ENCODE measurements around the gene TBX3. TPM values are rescaled to one million over a fixed set of nuclear protein-coding genes. Genes with fewer than 3 reads are reported as not detected.

TBX3 gene
- total RNA-seq, 1 donor from 2014 or later = 0.96 TPM

DNA sequence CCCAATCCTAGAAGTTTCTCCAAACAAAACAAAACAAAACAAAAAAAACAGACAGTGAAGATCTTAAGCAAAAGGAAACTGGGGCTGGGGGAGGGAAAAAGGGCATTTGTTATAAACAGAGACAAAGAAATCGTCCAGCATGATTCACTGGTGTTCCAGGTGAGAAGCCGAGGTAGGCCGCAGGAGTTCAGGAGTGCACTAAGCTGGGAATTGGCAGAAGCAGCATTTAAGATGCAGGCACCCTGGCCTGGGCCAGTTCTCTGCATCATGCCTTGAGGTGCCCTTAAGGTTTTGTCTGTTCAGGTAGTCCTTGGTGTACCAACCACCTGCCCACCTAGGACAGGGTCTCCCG lies 11.2 kb downstream of the TBX3 start:
- no peak for DNase-seq (ENCODE audit: low read depth, low spot score)
- TF ChIP-seq, protein P1, sequence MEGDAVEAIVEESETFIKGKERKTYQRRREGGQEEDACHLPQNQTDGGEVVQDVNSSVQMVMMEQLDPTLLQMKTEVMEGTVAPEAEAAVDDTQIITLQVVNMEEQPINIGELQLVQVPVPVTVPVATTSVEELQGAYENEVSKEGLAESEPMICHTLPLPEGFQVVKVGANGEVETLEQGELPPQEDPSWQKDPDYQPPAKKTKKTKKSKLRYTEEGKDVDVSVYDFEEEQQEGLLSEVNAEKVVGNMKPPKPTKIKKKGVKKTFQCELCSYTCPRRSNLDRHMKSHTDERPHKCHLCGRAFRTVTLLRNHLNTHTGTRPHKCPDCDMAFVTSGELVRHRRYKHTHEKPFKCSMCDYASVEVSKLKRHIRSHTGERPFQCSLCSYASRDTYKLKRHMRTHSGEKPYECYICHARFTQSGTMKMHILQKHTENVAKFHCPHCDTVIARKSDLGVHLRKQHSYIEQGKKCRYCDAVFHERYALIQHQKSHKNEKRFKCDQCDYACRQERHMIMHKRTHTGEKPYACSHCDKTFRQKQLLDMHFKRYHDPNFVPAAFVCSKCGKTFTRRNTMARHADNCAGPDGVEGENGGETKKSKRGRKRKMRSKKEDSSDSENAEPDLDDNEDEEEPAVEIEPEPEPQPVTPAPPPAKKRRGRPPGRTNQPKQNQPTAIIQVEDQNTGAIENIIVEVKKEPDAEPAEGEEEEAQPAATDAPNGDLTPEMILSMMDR (conservative IDR thresholded peaks at IDR 0.05) = no peak
- H3K36me3 Mint-ChIP-seq (ENCODE audit: low read depth) = peaks cover 3% of the 10 kb centered on the region
- peaks cover 18% of the 10 kb centered on the region for H3K4me1 Mint-ChIP-seq
- peak overlapping the region; percentile 41 for H3K4me3 Mint-ChIP-seq
- peaks cover 98% of the 10 kb centered on the region for H3K27me3 Mint-ChIP-seq (ENCODE audit: low read depth)
- H3K9me3 Mint-ChIP-seq = no peaks in the 10 kb centered on the region
- no peak overlapping the region for H3K27ac Mint-ChIP-seq (ENCODE audit: unreplicated experiment)

DNA sequence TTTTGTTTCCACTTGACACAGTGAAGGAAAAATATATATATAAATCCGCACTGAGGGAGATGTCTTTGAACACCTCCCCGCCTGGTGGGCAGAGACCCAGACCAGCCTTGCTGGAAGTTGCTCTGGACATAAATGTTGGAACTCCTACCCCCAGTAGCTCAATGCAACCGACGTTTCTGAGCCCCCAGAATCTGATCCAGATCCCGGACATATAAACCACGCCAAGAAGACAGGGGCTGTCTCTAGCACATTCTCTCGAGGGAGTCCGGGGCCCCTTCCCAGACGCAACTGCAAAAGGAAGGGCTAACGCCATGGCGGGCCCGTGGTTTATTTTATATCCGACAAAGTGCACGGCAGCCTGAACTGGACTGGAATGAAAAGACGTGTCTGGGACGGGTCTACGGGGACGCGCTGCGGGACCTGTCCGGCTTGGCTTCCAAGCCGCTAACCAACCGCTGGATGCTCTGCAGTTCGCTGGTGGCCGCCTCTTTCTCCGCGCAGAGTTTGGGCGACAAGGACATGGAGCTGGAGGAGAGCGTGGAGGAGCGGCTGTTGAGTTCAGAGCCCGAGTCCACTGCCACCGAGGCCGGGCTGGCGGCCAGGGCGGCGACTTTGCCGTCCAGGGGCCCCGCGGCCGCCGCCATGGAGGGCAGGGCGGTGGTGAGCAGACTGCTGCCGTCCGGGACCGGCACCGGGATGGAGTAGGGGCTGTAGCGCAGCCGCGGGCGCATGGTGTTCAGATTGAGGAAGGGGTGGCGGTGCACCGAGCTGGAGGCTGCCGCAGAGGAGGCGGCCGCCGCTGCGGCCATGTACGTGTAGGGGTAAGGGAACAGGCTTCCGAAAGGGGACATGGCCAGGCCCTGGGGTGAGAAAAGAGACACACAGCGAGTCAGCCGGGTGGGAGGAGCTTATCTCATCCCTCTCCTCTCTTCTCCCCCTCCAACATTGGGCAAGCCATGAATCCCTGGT lies 12.2 kb downstream of the TBX3 start:
- H3K27me3 Mint-ChIP-seq (ENCODE audit: low read depth) = peaks cover 98% of the 10 kb centered on the region
- no peak overlapping the region for H3K27ac Mint-ChIP-seq (ENCODE audit: unreplicated experiment)
- TF ChIP-seq, protein P1 (conservative IDR thresholded peaks at IDR 0.05) = no peak
- H3K36me3 Mint-ChIP-seq (ENCODE audit: low read depth) = peaks cover 3% of the 10 kb centered on the region
- peak overlapping the region; percentile 56 for H3K4me3 Mint-ChIP-seq
- peaks cover 28% of the 10 kb centered on the region for H3K4me1 Mint-ChIP-seq
- no peak for DNase-seq (ENCODE audit: low read depth, low spot score)
- H3K9me3 Mint-ChIP-seq = no peaks in the 10 kb centered on the region

DNA sequence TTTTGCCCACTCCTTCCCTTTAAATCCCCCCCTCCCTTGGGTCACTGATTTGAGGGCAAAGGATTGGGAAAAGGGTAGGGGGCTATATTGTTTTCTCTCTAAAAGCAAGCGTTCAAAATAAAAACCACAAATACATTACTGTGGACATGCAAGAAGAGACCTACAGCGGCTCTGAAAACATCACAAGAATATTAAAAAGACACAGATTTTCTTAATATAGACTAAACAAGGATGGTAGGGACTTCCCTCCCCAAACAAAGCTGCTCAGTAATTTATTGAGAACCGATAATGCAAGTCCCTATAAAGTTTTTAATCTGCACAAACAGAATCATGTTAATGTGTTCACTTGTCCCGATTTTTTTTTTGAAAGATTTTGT lies 12.9 kb downstream of the TBX3 start:
- H3K36me3 Mint-ChIP-seq (ENCODE audit: low read depth) = peaks cover 3% of the 10 kb centered on the region
- H3K27me3 Mint-ChIP-seq (ENCODE audit: low read depth) = peaks cover 97% of the 10 kb centered on the region
- peaks cover 31% of the 10 kb centered on the region for H3K4me1 Mint-ChIP-seq
- DNase-seq (ENCODE audit: low read depth, low spot score) = no peak
- H3K27ac Mint-ChIP-seq (ENCODE audit: unreplicated experiment) = no peak overlapping the region
- no peak overlapping the region for H3K4me3 Mint-ChIP-seq
- TF ChIP-seq, protein P1 (conservative IDR thresholded peaks at IDR 0.05) = no peak
- no peaks in the 10 kb centered on the region for H3K9me3 Mint-ChIP-seq

DNA sequence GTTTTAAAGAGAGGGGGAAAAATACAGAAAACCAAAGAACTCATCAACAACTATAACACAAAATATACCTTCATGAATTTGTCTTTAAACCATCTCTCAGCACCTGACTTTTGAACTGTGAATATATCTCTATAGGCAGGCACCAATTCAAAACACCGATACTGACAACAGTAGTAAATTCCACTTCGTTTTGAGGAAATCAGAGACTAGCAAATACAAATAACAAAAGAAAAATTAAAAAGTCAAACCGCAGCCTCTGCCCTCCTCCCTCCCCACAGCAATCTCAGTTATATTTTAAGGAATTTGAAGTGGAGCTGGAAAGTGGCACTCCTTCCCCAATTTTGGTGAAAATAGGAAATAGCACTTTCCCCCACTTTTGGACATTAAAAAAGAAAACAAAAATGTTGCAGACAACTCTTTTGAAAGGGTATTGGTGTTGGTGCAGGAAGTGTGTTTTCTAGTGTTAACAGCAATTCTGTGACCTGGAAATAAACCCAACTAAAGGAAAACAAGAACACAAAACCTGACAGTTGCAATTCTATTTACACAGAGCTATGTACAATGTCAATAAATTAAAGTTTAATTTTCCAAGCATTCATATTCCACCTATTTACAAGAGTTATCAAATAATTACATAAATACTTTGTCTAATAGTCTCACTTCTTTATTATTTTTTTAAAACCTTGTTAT lies 13.5 kb downstream of the TBX3 start:
- H3K4me1 Mint-ChIP-seq = peaks cover 31% of the 10 kb centered on the region
- H3K27me3 Mint-ChIP-seq (ENCODE audit: low read depth) = peaks cover 97% of the 10 kb centered on the region
- DNase-seq (ENCODE audit: low read depth, low spot score) = no peak
- H3K27ac Mint-ChIP-seq (ENCODE audit: unreplicated experiment) = no peak overlapping the region
- H3K36me3 Mint-ChIP-seq (ENCODE audit: low read depth) = peaks cover 3% of the 10 kb centered on the region
- H3K4me3 Mint-ChIP-seq = peak overlapping the region; percentile 32
- TF ChIP-seq, protein P1 (conservative IDR thresholded peaks at IDR 0.05) = no peak
- H3K9me3 Mint-ChIP-seq = no peaks in the 10 kb centered on the region

DNA sequence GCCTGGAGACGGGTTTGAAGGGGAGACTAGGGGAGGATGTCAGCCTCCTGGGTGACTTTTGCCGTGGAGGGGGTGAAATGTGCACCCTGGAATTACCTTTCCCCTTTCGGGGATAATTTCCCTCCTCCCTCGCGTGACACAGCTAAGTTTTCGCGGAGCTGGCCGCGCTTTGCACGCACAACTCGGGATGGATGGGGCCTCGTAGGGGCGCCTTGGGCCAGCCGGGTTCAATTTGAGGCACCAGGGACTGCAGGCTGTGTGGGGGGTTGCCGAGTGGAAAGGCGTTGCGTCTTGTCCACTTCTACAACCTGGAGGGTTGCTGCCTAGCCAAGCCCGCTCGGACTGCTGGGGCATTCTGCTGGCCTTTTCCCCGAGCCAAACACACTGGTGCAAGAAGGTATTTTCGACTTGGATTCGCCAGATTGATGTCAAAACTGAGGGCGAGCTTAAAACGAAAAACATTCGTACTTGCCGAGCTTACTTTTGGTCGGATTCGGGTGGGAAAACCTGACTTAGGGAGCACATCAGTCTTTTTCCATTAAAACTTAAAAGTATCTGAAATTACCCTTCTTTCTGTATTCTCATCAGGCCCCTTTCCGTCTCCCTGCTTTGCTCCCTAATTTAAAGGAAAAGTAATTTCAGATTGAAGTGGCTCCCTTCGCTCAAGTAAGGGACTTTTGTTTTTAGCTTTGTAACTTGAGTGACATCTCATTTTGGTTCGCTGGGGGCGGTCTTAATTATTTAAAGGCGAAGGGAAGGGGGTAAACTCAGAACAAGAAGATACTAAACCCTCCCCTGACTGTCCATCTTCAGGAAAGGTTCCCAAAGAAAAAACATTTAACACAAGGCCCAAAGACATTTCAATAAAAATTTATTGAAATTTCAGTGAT lies 14.3 kb downstream of the TBX3 start:
- H3K36me3 Mint-ChIP-seq (ENCODE audit: low read depth) = peaks cover 3% of the 10 kb centered on the region
- TF ChIP-seq, protein P1 (conservative IDR thresholded peaks at IDR 0.05) = no peak
- no peak for DNase-seq (ENCODE audit: low read depth, low spot score)
- H3K9me3 Mint-ChIP-seq = no peaks in the 10 kb centered on the region
- H3K4me3 Mint-ChIP-seq = peak overlapping the region; percentile 32
- no peak overlapping the region for H3K27ac Mint-ChIP-seq (ENCODE audit: unreplicated experiment)
- H3K27me3 Mint-ChIP-seq (ENCODE audit: low read depth) = peaks cover 96% of the 10 kb centered on the region
- peaks cover 31% of the 10 kb centered on the region for H3K4me1 Mint-ChIP-seq
